H1 (cell line): Measurements from ENCODE around the gene GINS2. TPM values are rescaled to one million over a fixed set of nuclear protein-coding genes. Genes with fewer than 3 reads are reported as not detected.

Experiments used
- HDAC6 ChIP-seq: IDR thresholded peaks from one replicate; pipeline ENCODE4 v1.7.1; 2012; ENCODE audit warnings: low read depth, mild to moderate bottlenecking, inconsistent platforms, low read length, moderate library complexity
- polyA plus RNA-seq, 7 experiments: library from polyadenylated mRNA; depleted of rRNA in 3 of 7; stranded (reverse) in 5 of 7; unstranded in 2 of 7; fragments of >200 nt in 5 of 7; fragments of 200-250 nt in 2 of 7; gene quantifications; 1 replicate in 5 of 7; 2 replicates in 1 of 7; 4 replicates in 1 of 7; pipeline versions ENCODE4 v1.2.1 to v1.2.3, GENCODE V29; 2011 to 2013; ENCODE audit warnings: missing spikeins in 2 of 7, mixed read lengths in 2 of 7
- total RNA-seq: library from RNA; stranded (reverse); fragmentation: NEBNext Ultra II Directional; extraction: Animal tissue kit (Norgen Biotek cat#: 25700); gene quantifications from 2 replicates; pipeline ENCODE4 v1.2.1, GENCODE V29; 2021
- TF ChIP-seq, protein P1 (sequence below): fragments of 300-600 bp; sonication (generic); IDR thresholded peaks from 2 replicates; pipeline ENCODE4 v1.7.1; 2012; ENCODE audit warnings: low read length, moderate library complexity, mild to moderate bottlenecking, inconsistent platforms; ENCODE audit not compliant: insufficient replicate concordance

Gene GINS2
- total and polyA plus RNA-seq, 2 of the 8 experiments (the other 6 are each of a cell fraction or from before 2014, with no cell fraction given) = 29.4 to 59.1 TPM

DNA sequence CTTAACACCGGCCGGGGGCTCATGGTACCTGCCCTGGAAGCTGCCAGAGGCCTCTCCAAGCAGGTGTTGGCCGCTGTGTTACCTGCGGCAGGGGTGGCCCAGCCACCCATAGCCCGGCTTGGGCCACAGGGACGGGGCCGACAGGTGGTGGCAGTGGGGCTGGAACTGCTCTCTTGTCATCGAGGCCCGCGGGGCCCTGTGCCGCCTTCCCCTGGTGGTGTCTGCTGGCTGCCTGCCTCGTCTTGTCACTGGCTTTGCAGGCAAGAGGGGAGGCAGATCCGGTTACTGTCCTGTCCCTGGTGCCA lies 48.5 kb downstream of the GINS2 start (continued):
- TF ChIP-seq, protein P1, sequence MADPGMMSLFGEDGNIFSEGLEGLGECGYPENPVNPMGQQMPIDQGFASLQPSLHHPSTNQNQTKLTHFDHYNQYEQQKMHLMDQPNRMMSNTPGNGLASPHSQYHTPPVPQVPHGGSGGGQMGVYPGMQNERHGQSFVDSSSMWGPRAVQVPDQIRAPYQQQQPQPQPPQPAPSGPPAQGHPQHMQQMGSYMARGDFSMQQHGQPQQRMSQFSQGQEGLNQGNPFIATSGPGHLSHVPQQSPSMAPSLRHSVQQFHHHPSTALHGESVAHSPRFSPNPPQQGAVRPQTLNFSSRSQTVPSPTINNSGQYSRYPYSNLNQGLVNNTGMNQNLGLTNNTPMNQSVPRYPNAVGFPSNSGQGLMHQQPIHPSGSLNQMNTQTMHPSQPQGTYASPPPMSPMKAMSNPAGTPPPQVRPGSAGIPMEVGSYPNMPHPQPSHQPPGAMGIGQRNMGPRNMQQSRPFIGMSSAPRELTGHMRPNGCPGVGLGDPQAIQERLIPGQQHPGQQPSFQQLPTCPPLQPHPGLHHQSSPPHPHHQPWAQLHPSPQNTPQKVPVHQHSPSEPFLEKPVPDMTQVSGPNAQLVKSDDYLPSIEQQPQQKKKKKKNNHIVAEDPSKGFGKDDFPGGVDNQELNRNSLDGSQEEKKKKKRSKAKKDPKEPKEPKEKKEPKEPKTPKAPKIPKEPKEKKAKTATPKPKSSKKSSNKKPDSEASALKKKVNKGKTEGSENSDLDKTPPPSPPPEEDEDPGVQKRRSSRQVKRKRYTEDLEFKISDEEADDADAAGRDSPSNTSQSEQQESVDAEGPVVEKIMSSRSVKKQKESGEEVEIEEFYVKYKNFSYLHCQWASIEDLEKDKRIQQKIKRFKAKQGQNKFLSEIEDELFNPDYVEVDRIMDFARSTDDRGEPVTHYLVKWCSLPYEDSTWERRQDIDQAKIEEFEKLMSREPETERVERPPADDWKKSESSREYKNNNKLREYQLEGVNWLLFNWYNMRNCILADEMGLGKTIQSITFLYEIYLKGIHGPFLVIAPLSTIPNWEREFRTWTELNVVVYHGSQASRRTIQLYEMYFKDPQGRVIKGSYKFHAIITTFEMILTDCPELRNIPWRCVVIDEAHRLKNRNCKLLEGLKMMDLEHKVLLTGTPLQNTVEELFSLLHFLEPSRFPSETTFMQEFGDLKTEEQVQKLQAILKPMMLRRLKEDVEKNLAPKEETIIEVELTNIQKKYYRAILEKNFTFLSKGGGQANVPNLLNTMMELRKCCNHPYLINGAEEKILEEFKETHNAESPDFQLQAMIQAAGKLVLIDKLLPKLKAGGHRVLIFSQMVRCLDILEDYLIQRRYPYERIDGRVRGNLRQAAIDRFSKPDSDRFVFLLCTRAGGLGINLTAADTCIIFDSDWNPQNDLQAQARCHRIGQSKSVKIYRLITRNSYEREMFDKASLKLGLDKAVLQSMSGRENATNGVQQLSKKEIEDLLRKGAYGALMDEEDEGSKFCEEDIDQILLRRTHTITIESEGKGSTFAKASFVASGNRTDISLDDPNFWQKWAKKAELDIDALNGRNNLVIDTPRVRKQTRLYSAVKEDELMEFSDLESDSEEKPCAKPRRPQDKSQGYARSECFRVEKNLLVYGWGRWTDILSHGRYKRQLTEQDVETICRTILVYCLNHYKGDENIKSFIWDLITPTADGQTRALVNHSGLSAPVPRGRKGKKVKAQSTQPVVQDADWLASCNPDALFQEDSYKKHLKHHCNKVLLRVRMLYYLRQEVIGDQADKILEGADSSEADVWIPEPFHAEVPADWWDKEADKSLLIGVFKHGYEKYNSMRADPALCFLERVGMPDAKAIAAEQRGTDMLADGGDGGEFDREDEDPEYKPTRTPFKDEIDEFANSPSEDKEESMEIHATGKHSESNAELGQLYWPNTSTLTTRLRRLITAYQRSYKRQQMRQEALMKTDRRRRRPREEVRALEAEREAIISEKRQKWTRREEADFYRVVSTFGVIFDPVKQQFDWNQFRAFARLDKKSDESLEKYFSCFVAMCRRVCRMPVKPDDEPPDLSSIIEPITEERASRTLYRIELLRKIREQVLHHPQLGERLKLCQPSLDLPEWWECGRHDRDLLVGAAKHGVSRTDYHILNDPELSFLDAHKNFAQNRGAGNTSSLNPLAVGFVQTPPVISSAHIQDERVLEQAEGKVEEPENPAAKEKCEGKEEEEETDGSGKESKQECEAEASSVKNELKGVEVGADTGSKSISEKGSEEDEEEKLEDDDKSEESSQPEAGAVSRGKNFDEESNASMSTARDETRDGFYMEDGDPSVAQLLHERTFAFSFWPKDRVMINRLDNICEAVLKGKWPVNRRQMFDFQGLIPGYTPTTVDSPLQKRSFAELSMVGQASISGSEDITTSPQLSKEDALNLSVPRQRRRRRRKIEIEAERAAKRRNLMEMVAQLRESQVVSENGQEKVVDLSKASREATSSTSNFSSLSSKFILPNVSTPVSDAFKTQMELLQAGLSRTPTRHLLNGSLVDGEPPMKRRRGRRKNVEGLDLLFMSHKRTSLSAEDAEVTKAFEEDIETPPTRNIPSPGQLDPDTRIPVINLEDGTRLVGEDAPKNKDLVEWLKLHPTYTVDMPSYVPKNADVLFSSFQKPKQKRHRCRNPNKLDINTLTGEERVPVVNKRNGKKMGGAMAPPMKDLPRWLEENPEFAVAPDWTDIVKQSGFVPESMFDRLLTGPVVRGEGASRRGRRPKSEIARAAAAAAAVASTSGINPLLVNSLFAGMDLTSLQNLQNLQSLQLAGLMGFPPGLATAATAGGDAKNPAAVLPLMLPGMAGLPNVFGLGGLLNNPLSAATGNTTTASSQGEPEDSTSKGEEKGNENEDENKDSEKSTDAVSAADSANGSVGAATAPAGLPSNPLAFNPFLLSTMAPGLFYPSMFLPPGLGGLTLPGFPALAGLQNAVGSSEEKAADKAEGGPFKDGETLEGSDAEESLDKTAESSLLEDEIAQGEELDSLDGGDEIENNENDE = no peak
- TF ChIP-seq HDAC6 = no peak
